B cell (primary cell): Measurements from ENCODE around the gene TMEM106C. TPM values are rescaled to one million over a fixed set of nuclear protein-coding genes. Genes with fewer than 3 reads are reported as not detected.
A peak's percentile ranks its signal among the peaks of the same experiment; 100 is the strongest.

Source experiments
- ATAC-seq: fragments of 200-7000 bp; cut with Tn5 transposase; one replicate; pipeline ENCODE4 v1.10.0; 2021; ENCODE audit warnings: low read depth, mild to moderate bottlenecking, moderate number of reproducible peaks, moderate library complexity
- CTCF ChIA-PET: fragments of 350-600 bp; sonication (Branson Sonifier 250); formaldehyde crosslinking; loops from one replicate; lab custom pipeline; 2021; ENCODE audit warnings: antibody characterized with exemption, inconsistent platforms; lab: Charles Lee
- POLR2A ChIA-PET: fragments of 350-600 bp; sonication (Branson Sonifier 250); formaldehyde crosslinking; loops from one replicate; lab custom pipeline; 2021; ENCODE audit warnings: antibody characterized with exemption; lab: Charles Lee
- DNase-seq: peaks from one replicate; pipeline ENCODE4 v3.0.0; 2013
- H2AFZ ChIP-seq: 2 replicates; pipeline ENCODE4 v1.6.1; 2012; ENCODE audit warnings: mild to moderate bottlenecking, low read depth, low read length; ENCODE audit not compliant: insufficient read depth, poor library complexity, severe bottlenecking
- H3K27ac ChIP-seq, 2 donors: 1 replicate in 1 of 2; 2 replicates in 1 of 2; pipeline ENCODE4 v1.5.1; 2012 to 2013; ENCODE audit warnings: low read length in 2 of 2, mild to moderate bottlenecking in 2 of 2, moderate library complexity in 1 of 2
- H3K27me3 ChIP-seq, 4 experiments: fragments of 200-600 bp in 1 of 4; sonication (generic) in 1 of 4; replicated peaks in 1 of 4; 1 replicate in 2 of 4; 2 replicates in 2 of 4; pipeline versions ENCODE4 v1.6.1 to v1.7.0; 2013 to 2016; ENCODE audit warnings: low read length in 3 of 4, mild to moderate bottlenecking in 2 of 4, mixed read lengths in 1 of 4, moderate library complexity in 1 of 4; ENCODE audit not compliant: insufficient read depth in 4 of 4, control insufficient read depth in 3 of 4; ENCODE audit errors: control extremely low read depth in 1 of 4
- H3K36me3 ChIP-seq, 2 experiments: replicated peaks in 1 of 2; 1 replicate in 1 of 2; 2 replicates in 1 of 2; pipeline versions ENCODE4 v1.6.1 to v1.7.1; 2013; ENCODE audit warnings: low read length in 1 of 2; ENCODE audit not compliant: insufficient read depth in 2 of 2, control insufficient read depth in 1 of 2; ENCODE audit errors: control extremely low read depth in 1 of 2, extremely low read depth in 1 of 2
- H3K4me1 ChIP-seq, 2 donors: fragments of 200-600 bp in 1 of 2; sonication (generic) in 1 of 2; 1 replicate in 1 of 2; 2 replicates in 1 of 2; pipeline versions ENCODE4 v1.5.1 to v1.6.1; 2013 to 2017; ENCODE audit warnings: low read length in 2 of 2; ENCODE audit not compliant: control insufficient read depth in 2 of 2, insufficient read depth in 2 of 2
- H3K4me2 ChIP-seq: replicated peaks from 2 replicates; pipeline ENCODE3; 2012; ENCODE audit warnings: mild to moderate bottlenecking, low read depth, low read length; ENCODE audit not compliant: poor library complexity, severe bottlenecking
- H3K4me3 ChIP-seq, 5 experiments: fragments of 200-600 bp in 1 of 5; sonication (generic) in 1 of 5; 1 replicate in 3 of 5; 2 replicates in 2 of 5; pipeline versions ENCODE4 v1.5.1 to v1.7.0; 2011 to 2016; ENCODE audit warnings: low read length in 4 of 5, mild to moderate bottlenecking in 4 of 5, low read depth in 2 of 5, control low read depth in 1 of 5, moderate library complexity in 1 of 5; ENCODE audit not compliant: insufficient read depth in 1 of 5; ENCODE audit errors: control extremely low read depth in 1 of 5, extremely low read depth in 1 of 5
- H3K79me2 ChIP-seq: fragments of 200-600 bp; sonication (generic); one replicate; pipeline ENCODE4 v1.6.0; 2016; ENCODE audit warnings: low read length; ENCODE audit not compliant: control insufficient read depth, insufficient read depth
- H3K9ac ChIP-seq: fragments of 200-600 bp; sonication (generic); 2 replicates; pipeline ENCODE4 v1.6.1; 2017; ENCODE audit warnings: mild to moderate bottlenecking, low read length, moderate library complexity
- H3K9me3 ChIP-seq, 3 donors: one replicate each; pipeline versions ENCODE4 v1.6.1 to v1.7.1; 2013; ENCODE audit warnings: low read length in 2 of 3; ENCODE audit not compliant: control insufficient read depth in 2 of 3, insufficient read depth in 1 of 3; ENCODE audit errors: control extremely low read depth in 1 of 3
- H4K20me1 ChIP-seq: 2 replicates; pipeline ENCODE4 v1.6.0; 2012; ENCODE audit warnings: mild to moderate bottlenecking, low read length; ENCODE audit not compliant: insufficient read depth, control insufficient read depth, poor library complexity, severe bottlenecking
- H3K27ac Mint-ChIP-seq: one replicate; pipeline ENCODE4 v1.8.0; 2021; ENCODE audit warnings: mixed read lengths
- H3K27me3 Mint-ChIP-seq: one replicate; pipeline ENCODE4 v1.8.0; 2021; ENCODE audit warnings: mixed read lengths
- H3K4me1 Mint-ChIP-seq: one replicate; pipeline ENCODE4 v1.8.0; 2021; ENCODE audit warnings: mixed read lengths
- H3K4me3 Mint-ChIP-seq: one replicate; pipeline ENCODE4 v1.8.0; 2021; ENCODE audit warnings: mixed read lengths
- H3K9me3 Mint-ChIP-seq: one replicate; pipeline ENCODE4 v1.8.0; 2022; ENCODE audit warnings: mixed read lengths; ENCODE audit not compliant: insufficient read depth
- EZH2 ChIP-seq: IDR thresholded peaks from 2 replicates; pipeline ENCODE4 v1.6.1; 2012; ENCODE audit warnings: borderline replicate concordance, low read depth, mild to moderate bottlenecking, moderate library complexity, low read length; ENCODE audit not compliant: insufficient read depth, poor library complexity, severe bottlenecking
- WGBS: methylation state at CpG from one replicate; pipeline ENCODE4 v1.1.5; 2013; ENCODE audit warnings: missing lambda C conversion rate; ENCODE audit not compliant: insufficient coverage; 5-methylcytosine and 5-hydroxymethylcytosine counted together
- intact Hi-C: fragments of 100-400 bp; cut with micrococcal nuclease; formaldehyde crosslinking; loops from one replicate; pipeline ENCODE4 v1.10.0; 2022
- polyA plus RNA-seq: library from polyadenylated mRNA; depleted of rRNA; stranded (reverse); fragments of >200 nt; gene quantifications from 2 replicates; pipeline ENCODE4 v1.2.3, GENCODE V29; 2012
- total RNA-seq, 2 donors: library from RNA; stranded (reverse); fragments of 120-200 nt in 1 of 2; gene quantifications; 1 replicate in 1 of 2; 2 replicates in 1 of 2; pipeline versions ENCODE4 v1.2.3 to v1.2.4, GENCODE V29; 2013 to 2022
- TF ChIP-seq, protein P1 (sequence below): fragments of 200-600 bp; IDR thresholded peaks from one replicate; pipeline ENCODE4 v1.8.0; 2022; ENCODE audit warnings: antibody characterized with exemption, mild to moderate bottlenecking

TMEM106C gene
- total and polyA plus RNA-seq, 2 donors (not counting 1 experiment from before 2014, with no cell fraction given), result 37.5 to 44.2 TPM

GRCh38 chr12:48001505-48002413 lies 38.4 kb downstream of the TMEM106C start:
- peaks cover 0 to 83% (median 71%) of the 10 kb centered on the region in 4 experiments for H3K27me3 ChIP-seq
- peak overlapping the region; percentile 50 for H2AFZ ChIP-seq
- H3K4me3 ChIP-seq, result peak overlapping the region; percentile 8 to 46 (median 35)

More at GRCh38 chr12:48001505-48002413, 38.4 kb downstream of the TMEM106C start:
- H3K4me2 ChIP-seq, result peak overlapping the region; percentile 86
- intact Hi-C loops, result no loop called here
- TF ChIP-seq, protein P1, sequence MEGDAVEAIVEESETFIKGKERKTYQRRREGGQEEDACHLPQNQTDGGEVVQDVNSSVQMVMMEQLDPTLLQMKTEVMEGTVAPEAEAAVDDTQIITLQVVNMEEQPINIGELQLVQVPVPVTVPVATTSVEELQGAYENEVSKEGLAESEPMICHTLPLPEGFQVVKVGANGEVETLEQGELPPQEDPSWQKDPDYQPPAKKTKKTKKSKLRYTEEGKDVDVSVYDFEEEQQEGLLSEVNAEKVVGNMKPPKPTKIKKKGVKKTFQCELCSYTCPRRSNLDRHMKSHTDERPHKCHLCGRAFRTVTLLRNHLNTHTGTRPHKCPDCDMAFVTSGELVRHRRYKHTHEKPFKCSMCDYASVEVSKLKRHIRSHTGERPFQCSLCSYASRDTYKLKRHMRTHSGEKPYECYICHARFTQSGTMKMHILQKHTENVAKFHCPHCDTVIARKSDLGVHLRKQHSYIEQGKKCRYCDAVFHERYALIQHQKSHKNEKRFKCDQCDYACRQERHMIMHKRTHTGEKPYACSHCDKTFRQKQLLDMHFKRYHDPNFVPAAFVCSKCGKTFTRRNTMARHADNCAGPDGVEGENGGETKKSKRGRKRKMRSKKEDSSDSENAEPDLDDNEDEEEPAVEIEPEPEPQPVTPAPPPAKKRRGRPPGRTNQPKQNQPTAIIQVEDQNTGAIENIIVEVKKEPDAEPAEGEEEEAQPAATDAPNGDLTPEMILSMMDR, result no peak
- TF ChIP-seq EZH2, result peak; percentile 43
- H3K9ac ChIP-seq, result peak overlapping the region; percentile 47
- H3K4me1 ChIP-seq, result peaks cover 46 to 53% of the 10 kb centered on the region in 2 donors
- H3K36me3 ChIP-seq, result no peaks in the 10 kb centered on the region
- peak overlapping the region; percentile 85 for H3K4me3 Mint-ChIP-seq
- DNase-seq (peak; percentile 56), ATAC-seq (peak; percentile 34)
- peaks cover 79% of the 10 kb centered on the region for H3K27me3 Mint-ChIP-seq
- no peaks in the 10 kb centered on the region for H3K9me3 Mint-ChIP-seq
- CTCF ChIA-PET, result interaction anchor here (1.3 kb wide), 1 partner anchor 38 kb away, joined by 4 read pairs; the partner anchor contains the start of gene TMEM106C
- H3K4me1 Mint-ChIP-seq, result peaks cover 34% of the 10 kb centered on the region
- H3K79me2 ChIP-seq, result no peaks in the 10 kb centered on the region
- POLR2A ChIA-PET, result no interaction called here
- WGBS, result 5% methylated on average over 55 of the region's 57 CpGs
- H3K27ac ChIP-seq, result no peak overlapping the region
- no peak overlapping the region for H3K27ac Mint-ChIP-seq
- peaks cover 0 to 27% (median under 1%) of the 10 kb centered on the region in 3 donors for H3K9me3 ChIP-seq
- H4K20me1 ChIP-seq, result peaks cover 6% of the 10 kb centered on the region
